ENCODE measurements around the gene LIF.
"Not testable (repeated sequence)": the region's sequence is repeated elsewhere in the genome, so short reads cannot be mapped to it uniquely, and the experiment has no call there.

The LIF gene

GRCh38 chr22:30216710-30217109 is 29.8 kb downstream of the LIF start:
- Histone ChIP-seq H3K27ac (ENCODE audit: low read length) (no peak overlapping the region), H3K36me3 (ENCODE audit: insufficient read depth, low read depth, low read length) (no peaks in the 10 kb centered on the region), H3K9ac (ENCODE audit: low read depth, low read length) (no peak overlapping the region), H3K4me1 (ENCODE audit: insufficient read depth, low read length) (peaks cover 8% of the 10 kb centered on the region), H3K27me3 (ENCODE audit: insufficient read depth, low read length) (no peaks in the 10 kb centered on the region), H3K9me3 (ENCODE audit: insufficient read depth, low read depth, low read length) (no peaks in the 10 kb centered on the region), H3K4me3 (ENCODE audit: low read length) (no peak overlapping the region)

- H3K27ac ChIP-seq (ENCODE audit: low read length); H3K4me1 ChIP-seq (ENCODE audit: insufficient read depth, low read length); H3K9ac ChIP-seq (ENCODE audit: low read depth, low read length); H3K27me3 ChIP-seq (ENCODE audit: insufficient read depth, low read length); H3K9me3 ChIP-seq (ENCODE audit: insufficient read depth, low read depth, low read length); H3K36me3 ChIP-seq (ENCODE audit: insufficient read depth, low read depth, low read length); H3K4me3 ChIP-seq (ENCODE audit: low read length): not testable (repeated sequence)
Observed at GRCh38 chr22:30216272-30216671, 30.3 kb downstream of the LIF start.

- H3K4me1 ChIP-seq (ENCODE audit: insufficient read depth, low read length): peaks cover 8% of the 10 kb centered on the region
- H3K9me3 ChIP-seq (ENCODE audit: insufficient read depth, low read depth, low read length): no peaks in the 10 kb centered on the region
- H3K9ac ChIP-seq (ENCODE audit: low read depth, low read length): no peak overlapping the region
- no peak overlapping the region for H3K4me3 ChIP-seq (ENCODE audit: low read length)
- no peak overlapping the region for H3K27ac ChIP-seq (ENCODE audit: low read length)
- no peaks in the 10 kb centered on the region; the same call in 1 of the 2 replicates for H3K27me3 ChIP-seq (ENCODE audit: insufficient read depth, low read length)
- no peaks in the 10 kb centered on the region for H3K36me3 ChIP-seq (ENCODE audit: insufficient read depth, low read depth, low read length)
Observed at GRCh38 chr22:30214703-30215407, 31.7 kb downstream of the LIF start.

- no peak overlapping the region for H3K9ac ChIP-seq (ENCODE audit: low read depth, low read length)
- H3K27me3 ChIP-seq (ENCODE audit: insufficient read depth, low read length): peaks cover 3% of the 10 kb centered on the region; the same call in 1 of the 2 replicates
- H3K9me3 ChIP-seq (ENCODE audit: insufficient read depth, low read depth, low read length): no peaks in the 10 kb centered on the region
- H3K4me3 ChIP-seq (ENCODE audit: low read length): no peak overlapping the region
- no peaks in the 10 kb centered on the region for H3K36me3 ChIP-seq (ENCODE audit: insufficient read depth, low read depth, low read length)
- H3K4me1 ChIP-seq (ENCODE audit: insufficient read depth, low read length): peaks cover 8% of the 10 kb centered on the region
- no peak overlapping the region for H3K27ac ChIP-seq (ENCODE audit: low read length)
Observed at GRCh38 chr22:30212996-30213441, 33.5 kb downstream of the LIF start.

GRCh38 chr22:30212363-30212995 is 34.1 kb downstream of the LIF start:
- Histone ChIP-seq H3K9ac (ENCODE audit: low read depth, low read length) (no peak overlapping the region), H3K4me1 (ENCODE audit: insufficient read depth, low read length) (peaks cover 8% of the 10 kb centered on the region), H3K27ac (ENCODE audit: low read length) (no peak overlapping the region)

GRCh38 chr22:30211124-30211820 is 35.3 kb downstream of the LIF start:
- H3K9ac ChIP-seq (ENCODE audit: low read depth, low read length): no peak overlapping the region
- H3K27me3 ChIP-seq (ENCODE audit: insufficient read depth, low read length): peaks cover 3% of the 10 kb centered on the region; the same call in 1 of the 2 replicates
- H3K27ac ChIP-seq (ENCODE audit: low read length): no peak overlapping the region
- H3K36me3 ChIP-seq (ENCODE audit: insufficient read depth, low read depth, low read length): no peaks in the 10 kb centered on the region
- peaks cover 8% of the 10 kb centered on the region for H3K4me1 ChIP-seq (ENCODE audit: insufficient read depth, low read length)
- no peak overlapping the region for H3K4me3 ChIP-seq (ENCODE audit: low read length)
- H3K9me3 ChIP-seq (ENCODE audit: insufficient read depth, low read depth, low read length): no peaks in the 10 kb centered on the region

More at GRCh38 chr22:30212363-30212995, 34.1 kb downstream of the LIF start:
- Histone ChIP-seq H3K36me3 (ENCODE audit: insufficient read depth, low read depth, low read length) (no peaks in the 10 kb centered on the region), H3K4me3 (ENCODE audit: low read length) (no peak overlapping the region), H3K27me3 (ENCODE audit: insufficient read depth, low read length) (peaks cover 3% of the 10 kb centered on the region; the same call in 1 of the 2 replicates), H3K9me3 (ENCODE audit: insufficient read depth, low read depth, low read length) (no peaks in the 10 kb centered on the region)

GRCh38 chr22:30210235-30210909 is 36.2 kb downstream of the LIF start:
- H3K4me1 ChIP-seq (ENCODE audit: insufficient read depth, low read length): peaks cover 8% of the 10 kb centered on the region

GRCh38 chr22:30209642-30210041 is 36.9 kb downstream of the LIF start:
- H3K9ac ChIP-seq (ENCODE audit: low read depth, low read length): no peak overlapping the region
- H3K4me3 ChIP-seq (ENCODE audit: low read length): no peak overlapping the region
- peaks cover 4% of the 10 kb centered on the region for H3K4me1 ChIP-seq (ENCODE audit: insufficient read depth, low read length)
- no peak overlapping the region for H3K27ac ChIP-seq (ENCODE audit: low read length)
- peaks cover 3% of the 10 kb centered on the region; the same call in 1 of the 2 replicates for H3K27me3 ChIP-seq (ENCODE audit: insufficient read depth, low read length)
- no peaks in the 10 kb centered on the region for H3K36me3 ChIP-seq (ENCODE audit: insufficient read depth, low read depth, low read length)
- H3K9me3 ChIP-seq (ENCODE audit: insufficient read depth, low read depth, low read length): no peaks in the 10 kb centered on the region

More at GRCh38 chr22:30210235-30210909, 36.2 kb downstream of the LIF start:
- H3K4me3 ChIP-seq (ENCODE audit: low read length): no peak overlapping the region
- no peaks in the 10 kb centered on the region for H3K9me3 ChIP-seq (ENCODE audit: insufficient read depth, low read depth, low read length)
- H3K27ac ChIP-seq (ENCODE audit: low read length): no peak overlapping the region
- no peaks in the 10 kb centered on the region for H3K36me3 ChIP-seq (ENCODE audit: insufficient read depth, low read depth, low read length)
- H3K27me3 ChIP-seq (ENCODE audit: insufficient read depth, low read length): peaks cover 3% of the 10 kb centered on the region; the same call in 1 of the 2 replicates
- H3K9ac ChIP-seq (ENCODE audit: low read depth, low read length): no peak overlapping the region

- no peaks in the 10 kb centered on the region for H3K9me3 ChIP-seq (ENCODE audit: insufficient read depth, low read depth, low read length)
- H3K9ac ChIP-seq (ENCODE audit: low read depth, low read length): no peak overlapping the region
- H3K36me3 ChIP-seq (ENCODE audit: insufficient read depth, low read depth, low read length): no peaks in the 10 kb centered on the region
- no peak overlapping the region for H3K27ac ChIP-seq (ENCODE audit: low read length)
- H3K4me3 ChIP-seq (ENCODE audit: low read length): no peak overlapping the region
- no peaks in the 10 kb centered on the region for H3K4me1 ChIP-seq (ENCODE audit: insufficient read depth, low read length)
- peaks cover 3% of the 10 kb centered on the region; the same call in 1 of the 2 replicates for H3K27me3 ChIP-seq (ENCODE audit: insufficient read depth, low read length)
Observed at GRCh38 chr22:30208631-30209603, 37.6 kb downstream of the LIF start.

- Histone ChIP-seq H3K4me3 (ENCODE audit: low read length) (no peak overlapping the region), H3K27me3 (ENCODE audit: insufficient read depth, low read length) (peaks cover 3% of the 10 kb centered on the region; the same call in 1 of the 2 replicates), H3K9ac (ENCODE audit: low read depth, low read length) (no peak overlapping the region), H3K27ac (ENCODE audit: low read length) (no peak overlapping the region), H3K9me3 (ENCODE audit: insufficient read depth, low read depth, low read length) (no peaks in the 10 kb centered on the region), H3K4me1 (ENCODE audit: insufficient read depth, low read length) (no peaks in the 10 kb centered on the region), H3K36me3 (ENCODE audit: insufficient read depth, low read depth, low read length) (no peaks in the 10 kb centered on the region)
Observed at GRCh38 chr22:30206944-30207343, 39.6 kb downstream of the LIF start.

Data from iPS-20b (cell line).